GM12892 (cell line): ENCODE data around the gene KATNB1.
"Not testable (repeated sequence)": the region's sequence is repeated elsewhere in the genome, so short reads cannot be mapped to it uniquely, and the experiment has no call there.

Experiments used
- DNase-seq: peaks from one replicate; pipeline ENCODE4 v3.0.0; 2011; ENCODE audit not compliant: insufficient read length
- FAIRE-seq: peaks from 2 replicates; lab custom pipeline; 2011; peaks lifted over from hg19 to GRCh38; lab: Jason Lieb, UNC
- POLR2A ChIP-seq: IDR thresholded peaks from 2 replicates; pipeline ENCODE4 v1.6.1; 2011; ENCODE audit warnings: low read depth, low read length, control low read depth
- POLR2AphosphoS5 ChIP-seq: IDR thresholded peaks from 2 replicates; pipeline ENCODE4 v1.6.1; 2011; ENCODE audit warnings: low read depth, low read length, control low read depth
- TAF1 ChIP-seq: IDR thresholded peaks from 2 replicates; pipeline ENCODE4 v1.6.1; 2011; ENCODE audit warnings: low read depth, mild to moderate bottlenecking, control low read depth, low read length, borderline replicate concordance

Gene KATNB1

DNA sequence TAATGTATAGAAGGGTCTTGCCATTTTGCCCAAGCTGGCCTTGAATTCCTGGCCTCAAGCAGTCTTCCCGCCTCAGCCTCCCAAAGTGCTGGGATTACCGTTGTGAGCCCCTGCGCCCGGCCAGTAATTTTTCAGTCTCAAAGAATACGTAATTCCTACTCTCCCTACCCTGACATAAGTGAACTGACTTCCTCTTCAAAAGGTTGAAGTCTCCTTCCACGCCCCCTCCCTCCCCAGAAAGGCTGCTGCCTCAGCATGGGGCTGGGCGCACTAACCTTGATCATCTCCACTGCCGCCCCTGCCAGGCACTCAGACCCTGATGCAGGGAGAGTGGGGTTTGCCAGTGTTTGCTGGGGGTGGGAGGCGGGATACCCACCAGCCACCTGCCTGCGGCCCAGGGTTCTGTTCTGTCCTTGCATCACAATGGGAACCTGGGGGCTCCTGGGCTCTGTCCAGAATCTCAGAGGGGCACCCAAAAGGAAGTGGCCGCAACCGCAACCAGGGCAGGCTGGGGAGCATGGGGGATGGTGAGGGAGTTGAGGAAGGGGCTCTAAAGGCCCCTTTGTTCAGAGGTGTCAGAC, 39.2 kb downstream of the KATNB1 start:
- DNase-seq = no peak
- FAIRE-seq = no peak
- no peak for TF ChIP-seq TAF1
- no peak for TF ChIP-seq POLR2AphosphoS5
- no peak for TF ChIP-seq POLR2A

DNA sequence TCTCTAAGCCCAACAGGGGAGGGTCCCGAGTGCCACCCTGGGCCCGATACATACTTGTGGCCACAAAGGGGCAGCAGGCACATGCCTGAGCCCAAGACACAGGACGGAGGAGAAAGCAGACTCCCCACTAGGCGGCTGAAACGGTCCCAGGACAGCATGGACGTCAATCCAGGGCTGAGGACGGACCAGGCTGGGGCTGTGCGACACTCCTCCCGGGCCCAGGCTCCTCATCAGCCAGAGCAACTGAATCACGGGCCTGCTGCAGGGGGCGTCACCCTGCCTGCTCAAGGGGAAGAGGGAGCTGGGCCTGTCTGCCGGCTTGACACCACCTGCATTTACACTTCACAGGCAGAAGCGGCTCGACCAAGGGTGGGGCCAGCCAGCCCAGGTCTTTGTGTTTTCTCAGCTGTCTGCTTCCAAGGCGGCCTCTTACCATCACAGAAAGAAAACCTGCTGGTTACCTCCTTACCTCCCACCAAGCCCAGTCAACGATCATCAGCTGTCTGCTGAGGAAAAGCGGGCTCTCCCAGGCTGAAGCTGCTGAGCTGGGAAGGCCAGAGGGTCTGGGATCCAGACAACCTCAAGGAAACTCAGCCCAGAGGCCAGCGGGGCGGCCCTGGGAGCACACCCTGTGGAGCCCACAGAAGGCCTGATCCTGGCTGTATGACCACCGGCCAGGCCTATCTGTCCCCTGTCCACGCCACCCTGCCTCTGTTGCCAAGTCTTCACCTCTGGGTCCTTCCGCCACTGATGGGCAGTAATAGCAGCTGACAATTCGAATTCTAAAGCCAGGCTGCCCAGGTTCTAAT, 40.3 kb downstream of the KATNB1 start:
- FAIRE-seq (no peak), DNase-seq (no peak)
- TF ChIP-seq TAF1 = no peak
- no peak for TF ChIP-seq POLR2AphosphoS5
- no peak for TF ChIP-seq POLR2A

DNA sequence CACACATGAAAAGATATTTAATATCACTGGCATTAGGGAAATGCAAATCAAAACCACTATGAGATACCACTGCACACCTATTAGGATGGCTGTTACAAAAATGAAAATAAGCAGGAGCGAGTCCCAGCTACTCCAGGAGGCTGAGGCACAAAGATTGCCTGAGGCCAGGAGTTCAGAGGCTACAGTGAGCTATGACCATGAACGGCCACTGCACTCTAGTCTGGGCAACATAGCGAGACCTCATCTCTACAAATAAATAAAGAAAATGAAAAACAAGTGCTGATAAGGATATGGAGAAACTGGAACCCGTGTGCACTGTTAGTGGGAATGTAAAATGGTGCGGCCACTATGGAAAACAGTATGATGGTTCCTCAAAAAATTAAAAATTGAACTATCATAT, 43.1 kb downstream of the KATNB1 start:
- DNase-seq = no peak
- TF ChIP-seq POLR2A (no peak), TAF1 (no peak), POLR2AphosphoS5 (no peak)
- FAIRE-seq = no peak

DNA sequence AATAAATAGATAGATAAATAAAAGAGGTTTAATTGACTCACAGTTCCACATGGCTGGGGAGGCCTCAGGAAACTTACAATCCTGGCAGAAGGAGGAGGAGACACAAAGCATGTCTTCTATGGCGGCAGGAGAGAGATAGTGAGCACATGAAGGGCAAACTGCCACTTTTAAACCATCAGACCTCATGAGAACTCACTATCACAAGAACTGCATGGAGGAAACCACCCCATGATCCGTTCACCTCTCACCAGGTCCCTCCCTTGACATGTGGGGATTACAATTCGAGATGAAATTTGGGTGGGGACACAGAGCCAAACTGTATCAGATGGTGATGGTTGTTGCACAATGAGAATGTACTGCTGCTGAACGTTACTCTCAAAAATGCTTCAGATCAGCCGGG, 44.3 kb downstream of the KATNB1 start:
- FAIRE-seq = not testable (repeated sequence)

DNA sequence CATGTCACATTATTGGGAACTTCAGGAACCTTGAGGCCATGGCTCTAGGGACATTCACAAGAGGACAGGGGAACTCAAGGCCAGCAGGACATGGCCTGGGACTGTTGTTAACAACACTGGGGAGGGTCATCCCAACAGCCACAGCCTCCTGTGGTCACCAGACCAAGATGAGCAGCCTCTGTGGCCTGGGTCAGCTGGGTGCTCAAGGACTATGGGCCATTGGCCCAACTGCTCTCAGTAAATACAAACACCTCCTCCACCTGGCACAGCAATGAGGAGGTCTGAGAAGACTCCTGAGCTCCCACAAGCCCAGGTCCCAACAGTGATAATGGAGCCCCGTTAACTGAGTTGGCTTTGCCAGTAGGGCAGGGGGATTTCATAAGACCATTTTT, 45.8 kb downstream of the KATNB1 start:
- no peak for TF ChIP-seq POLR2A
- no peak for TF ChIP-seq TAF1
- no peak for TF ChIP-seq POLR2AphosphoS5
- DNase-seq = no peak
- FAIRE-seq = no peak

More for the DNA sequence above, 44.3 kb downstream of the KATNB1 start:
- DNase-seq = not testable (repeated sequence)

DNA sequence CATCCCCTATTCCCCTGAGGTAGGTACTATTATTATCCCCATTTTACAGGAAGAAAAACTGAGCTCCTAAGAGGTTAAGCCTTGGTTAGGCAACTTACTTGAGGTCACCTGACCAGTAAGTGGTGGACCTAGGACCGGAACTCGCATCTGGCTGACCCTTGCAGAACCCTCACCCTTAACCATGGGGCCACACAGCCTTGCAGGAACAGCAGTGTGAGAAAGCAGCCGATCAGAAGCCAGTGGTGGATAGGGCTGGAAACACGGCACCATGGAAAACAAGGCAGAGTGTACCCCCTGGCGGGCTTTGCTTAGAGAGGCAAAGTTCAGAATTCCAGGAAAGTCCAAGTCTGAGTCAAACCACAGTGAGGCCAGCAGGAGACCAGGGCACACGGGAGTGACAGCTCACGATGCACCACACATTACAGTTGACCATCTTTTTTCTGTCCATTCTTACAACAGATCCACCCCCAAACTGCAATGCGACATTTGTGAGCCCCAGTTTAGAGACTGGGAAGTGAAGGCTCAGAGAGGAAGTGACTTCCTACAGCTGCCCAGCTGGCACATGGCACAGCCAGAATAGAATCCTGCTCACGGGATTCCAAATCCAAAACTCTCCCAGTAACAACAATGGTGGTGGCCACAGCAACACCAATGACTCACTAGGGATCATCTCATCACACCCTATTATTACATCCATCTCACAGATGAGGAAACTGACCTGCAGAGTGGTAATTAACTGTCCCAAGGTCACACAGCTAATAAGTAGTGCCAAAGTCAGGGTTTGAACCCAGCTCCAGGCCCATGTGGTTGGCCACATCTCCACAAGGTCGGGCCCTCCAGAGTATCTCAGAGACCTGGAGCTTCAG, 46.4 kb downstream of the KATNB1 start:
- DNase-seq (no peak), FAIRE-seq (no peak)
- TF ChIP-seq POLR2AphosphoS5 (no peak), TAF1 (no peak), POLR2A (no peak)

DNA sequence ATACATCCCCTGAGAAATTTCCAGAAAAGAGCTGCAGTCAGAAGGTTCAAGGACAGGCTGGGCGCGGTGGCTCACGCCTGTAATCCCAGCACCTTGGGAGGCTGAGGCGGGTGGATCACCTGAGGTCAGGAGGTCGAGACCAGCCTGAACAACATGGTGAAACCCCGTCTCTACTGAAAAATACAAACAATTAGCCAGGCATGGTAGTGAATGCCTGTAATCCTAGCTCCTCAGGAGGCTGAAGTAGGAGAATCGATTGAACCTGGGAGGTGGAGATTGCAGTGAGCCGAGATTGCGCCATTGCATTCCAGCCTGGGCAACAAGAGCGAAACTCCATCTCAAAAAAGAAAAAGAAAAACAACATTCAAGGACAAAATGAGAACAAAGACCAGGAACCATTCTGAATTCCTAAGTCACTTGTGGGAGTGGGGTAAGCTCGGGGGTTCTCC, 47.1 kb downstream of the KATNB1 start:
- not testable (repeated sequence) for FAIRE-seq, DNase-seq

DNA sequence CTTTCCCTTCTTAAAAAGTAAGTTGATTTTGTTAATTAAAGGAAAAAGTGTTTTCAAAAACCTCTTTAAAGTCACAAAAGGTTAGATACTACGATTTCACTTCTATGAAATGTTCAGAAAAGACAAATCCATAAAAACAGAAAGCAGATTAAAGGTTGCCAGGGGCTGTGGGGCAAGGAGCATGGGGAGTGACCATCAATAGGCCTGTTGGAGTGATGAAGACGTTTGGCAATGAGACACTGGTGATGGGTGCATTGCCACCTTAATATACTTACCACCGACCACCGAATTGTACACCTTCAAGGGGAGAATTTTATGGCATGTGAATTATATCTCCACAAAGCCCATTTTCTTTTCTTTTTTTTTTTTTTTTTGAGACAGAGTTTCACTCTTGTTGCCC, 47.5 kb downstream of the KATNB1 start:
- TF ChIP-seq TAF1 = no peak
- no peak for TF ChIP-seq POLR2A
- TF ChIP-seq POLR2AphosphoS5 = no peak
- FAIRE-seq (no peak), DNase-seq (no peak)

DNA sequence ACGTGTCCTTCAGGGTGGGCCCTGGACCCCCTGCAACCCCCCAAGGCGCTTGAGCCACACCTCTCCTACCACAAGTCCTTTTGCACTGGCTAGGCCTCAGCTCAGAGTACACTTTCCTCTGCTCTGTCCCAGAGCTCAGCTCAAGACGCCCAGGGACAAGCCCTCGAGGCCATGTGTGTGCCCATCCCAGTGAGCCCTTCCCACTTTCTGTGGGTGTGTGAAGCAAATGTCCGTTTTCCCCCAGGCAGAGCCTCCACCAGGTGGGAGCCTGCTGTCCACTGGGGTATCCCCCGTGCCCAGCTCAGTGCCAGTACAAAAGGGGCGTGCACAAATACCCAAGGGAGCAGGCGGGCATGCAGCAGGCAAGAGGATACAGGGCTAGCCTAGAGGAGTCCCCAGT, 48.3 kb downstream of the KATNB1 start:
- FAIRE-seq (no peak), DNase-seq (no peak)
- TF ChIP-seq POLR2AphosphoS5 (no peak), POLR2A (no peak), TAF1 (no peak)

DNA sequence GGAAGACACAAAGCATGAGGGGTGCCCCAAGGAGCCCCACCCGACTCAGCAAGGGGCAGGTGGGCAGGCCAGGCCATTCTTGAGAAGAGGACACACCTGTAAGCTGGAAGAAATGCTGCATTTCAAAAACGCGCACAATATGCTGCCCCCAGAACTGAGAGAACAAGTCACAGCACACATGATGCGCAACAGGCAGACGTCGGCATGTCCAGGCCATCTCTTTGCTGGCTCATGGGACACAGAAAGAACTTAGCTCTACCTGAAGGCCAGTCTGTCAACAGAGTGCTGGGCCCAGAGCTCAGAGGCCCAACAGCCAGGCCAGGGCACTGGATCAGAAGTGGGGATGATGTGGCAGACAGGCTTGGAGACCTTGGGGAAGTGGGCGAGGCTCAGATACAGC, 48.8 kb downstream of the KATNB1 start:
- no peak for TF ChIP-seq TAF1
- TF ChIP-seq POLR2AphosphoS5 = no peak
- no peak for TF ChIP-seq POLR2A
- FAIRE-seq = no peak
- DNase-seq = no peak

DNA sequence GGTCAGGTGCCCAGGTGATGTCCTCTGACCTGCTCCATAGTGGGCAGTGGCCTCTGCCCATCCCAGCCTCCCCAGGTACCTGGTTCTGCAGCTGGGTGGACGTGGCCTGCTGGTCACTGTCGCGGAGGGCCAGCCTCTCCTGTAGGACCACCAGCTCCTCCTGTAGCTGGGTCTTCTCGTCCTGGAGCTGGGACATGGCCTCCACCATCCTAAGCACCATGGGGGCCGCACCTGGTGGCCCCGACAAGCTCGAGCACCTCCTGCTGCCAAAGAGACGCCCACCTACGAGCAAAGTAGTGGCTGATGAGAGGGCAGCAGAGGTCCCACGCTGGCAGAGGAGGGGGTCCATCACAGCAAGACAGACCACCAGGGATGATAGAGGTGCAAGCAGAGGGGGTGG, 49.8 kb downstream of the KATNB1 start:
- no peak for TF ChIP-seq POLR2AphosphoS5
- no peak for TF ChIP-seq POLR2A
- no peak for TF ChIP-seq TAF1
- FAIRE-seq (no peak), DNase-seq (no peak)

DNA sequence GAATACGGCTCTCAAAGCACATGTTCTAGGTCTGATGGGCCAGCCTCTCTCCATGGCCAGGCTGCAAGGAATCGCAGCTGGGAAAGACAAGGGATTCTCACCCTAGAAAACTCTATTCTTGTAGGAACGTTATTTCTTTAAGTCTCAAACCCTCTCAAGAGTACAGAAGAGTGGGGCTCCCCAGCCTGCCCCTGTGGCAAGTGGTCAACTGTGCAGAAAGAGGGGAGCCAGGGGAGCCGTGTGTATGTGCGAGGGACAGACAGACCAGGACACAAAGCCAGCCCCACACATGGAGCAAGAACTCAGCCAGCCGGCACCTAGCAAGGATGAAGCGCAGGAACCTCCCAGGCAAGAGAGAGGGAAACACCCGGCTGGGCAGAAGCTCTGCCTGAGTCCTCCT, 50.4 kb downstream of the KATNB1 start:
- no peak for TF ChIP-seq TAF1
- no peak for TF ChIP-seq POLR2A
- no peak for TF ChIP-seq POLR2AphosphoS5
- FAIRE-seq (no peak), DNase-seq (no peak)
